ENCODE results near the gene MICAL2.
"Not testable (repeated sequence)": the region's sequence is repeated elsewhere in the genome, so short reads cannot be mapped to it uniquely, and the experiment has no call there.

MICAL2 gene

DNA sequence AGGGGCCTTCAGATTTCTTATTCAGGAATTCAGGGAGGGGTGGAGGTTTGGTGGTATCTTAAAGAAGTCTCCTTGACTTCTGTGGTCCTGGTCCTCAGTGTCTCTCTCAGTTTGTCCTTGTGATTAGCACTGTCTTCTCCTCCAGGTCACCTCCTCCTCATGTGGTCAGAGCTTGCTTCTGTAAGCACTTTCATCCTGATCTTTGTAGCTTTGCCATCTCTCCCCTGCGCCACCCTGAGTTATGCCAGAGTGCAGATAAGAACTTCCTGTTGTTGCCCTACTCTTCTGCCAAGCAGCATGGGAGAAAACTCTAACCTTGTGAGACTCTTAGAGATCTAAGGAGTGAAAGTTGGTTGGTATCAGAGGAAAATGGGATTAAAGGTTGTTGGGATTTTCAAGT, 30.9 kb downstream of the MICAL2 start:
- TF ChIP-seq, protein P1, sequence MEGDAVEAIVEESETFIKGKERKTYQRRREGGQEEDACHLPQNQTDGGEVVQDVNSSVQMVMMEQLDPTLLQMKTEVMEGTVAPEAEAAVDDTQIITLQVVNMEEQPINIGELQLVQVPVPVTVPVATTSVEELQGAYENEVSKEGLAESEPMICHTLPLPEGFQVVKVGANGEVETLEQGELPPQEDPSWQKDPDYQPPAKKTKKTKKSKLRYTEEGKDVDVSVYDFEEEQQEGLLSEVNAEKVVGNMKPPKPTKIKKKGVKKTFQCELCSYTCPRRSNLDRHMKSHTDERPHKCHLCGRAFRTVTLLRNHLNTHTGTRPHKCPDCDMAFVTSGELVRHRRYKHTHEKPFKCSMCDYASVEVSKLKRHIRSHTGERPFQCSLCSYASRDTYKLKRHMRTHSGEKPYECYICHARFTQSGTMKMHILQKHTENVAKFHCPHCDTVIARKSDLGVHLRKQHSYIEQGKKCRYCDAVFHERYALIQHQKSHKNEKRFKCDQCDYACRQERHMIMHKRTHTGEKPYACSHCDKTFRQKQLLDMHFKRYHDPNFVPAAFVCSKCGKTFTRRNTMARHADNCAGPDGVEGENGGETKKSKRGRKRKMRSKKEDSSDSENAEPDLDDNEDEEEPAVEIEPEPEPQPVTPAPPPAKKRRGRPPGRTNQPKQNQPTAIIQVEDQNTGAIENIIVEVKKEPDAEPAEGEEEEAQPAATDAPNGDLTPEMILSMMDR (conservative IDR thresholded peaks at IDR 0.05; ENCODE audit: low read depth, low read length), result no peak
- DNase-seq (ENCODE audit: low read depth), result no peak
- H3K4me3 ChIP-seq (ENCODE audit: low read length), result no peak overlapping the region

DNA sequence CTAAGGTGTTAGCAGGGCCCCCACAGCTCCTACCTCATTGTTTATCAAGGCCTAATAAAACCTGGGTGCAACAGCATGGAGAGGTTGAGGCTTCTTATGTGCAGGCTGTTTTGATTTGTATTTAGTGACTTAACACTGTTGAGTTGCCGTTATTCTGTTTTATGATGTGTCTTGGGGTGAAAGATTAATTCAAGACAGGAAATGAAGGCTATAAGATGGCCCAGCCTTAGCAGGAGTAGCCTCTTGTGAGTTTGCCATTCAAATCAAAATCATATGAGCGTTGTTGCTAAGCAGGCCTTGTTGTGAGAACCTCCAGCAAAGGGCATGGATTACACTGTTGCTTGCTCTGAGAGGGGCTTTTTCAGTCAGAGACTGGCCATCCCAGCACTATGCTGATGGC, 31.8 kb downstream of the MICAL2 start:
- H3K4me3 ChIP-seq (ENCODE audit: low read length), result no peak overlapping the region
- no peak for DNase-seq (ENCODE audit: low read depth)

DNA sequence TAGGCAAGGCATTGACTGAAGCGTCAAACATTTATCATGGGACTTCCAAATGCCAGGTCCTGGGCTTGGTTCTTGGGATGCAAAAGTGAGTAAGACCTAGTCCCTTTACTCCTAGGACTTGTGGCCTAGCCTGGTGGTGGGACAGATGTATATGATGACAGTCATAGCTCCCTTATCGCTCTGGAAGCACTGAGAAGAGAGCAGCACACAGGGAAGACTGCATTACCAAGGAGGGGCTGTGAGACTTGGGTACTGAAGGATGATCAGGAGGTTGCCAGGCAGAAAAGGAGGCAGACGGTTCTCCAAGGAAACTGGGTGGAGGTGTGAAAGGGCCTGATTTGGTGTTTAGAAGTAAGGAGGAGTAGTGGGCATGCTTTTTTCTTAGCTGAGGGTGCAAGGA, 32.5 kb downstream of the MICAL2 start:
- TF ChIP-seq, protein P1 (conservative IDR thresholded peaks at IDR 0.05; ENCODE audit: low read depth, low read length), result no peak
- no peak overlapping the region for H3K4me3 ChIP-seq (ENCODE audit: low read length)
- no peak for DNase-seq (ENCODE audit: low read depth)

More for the DNA sequence above, 31.8 kb downstream of the MICAL2 start:
- TF ChIP-seq, protein P1 (conservative IDR thresholded peaks at IDR 0.05; ENCODE audit: low read depth, low read length), result no peak

DNA sequence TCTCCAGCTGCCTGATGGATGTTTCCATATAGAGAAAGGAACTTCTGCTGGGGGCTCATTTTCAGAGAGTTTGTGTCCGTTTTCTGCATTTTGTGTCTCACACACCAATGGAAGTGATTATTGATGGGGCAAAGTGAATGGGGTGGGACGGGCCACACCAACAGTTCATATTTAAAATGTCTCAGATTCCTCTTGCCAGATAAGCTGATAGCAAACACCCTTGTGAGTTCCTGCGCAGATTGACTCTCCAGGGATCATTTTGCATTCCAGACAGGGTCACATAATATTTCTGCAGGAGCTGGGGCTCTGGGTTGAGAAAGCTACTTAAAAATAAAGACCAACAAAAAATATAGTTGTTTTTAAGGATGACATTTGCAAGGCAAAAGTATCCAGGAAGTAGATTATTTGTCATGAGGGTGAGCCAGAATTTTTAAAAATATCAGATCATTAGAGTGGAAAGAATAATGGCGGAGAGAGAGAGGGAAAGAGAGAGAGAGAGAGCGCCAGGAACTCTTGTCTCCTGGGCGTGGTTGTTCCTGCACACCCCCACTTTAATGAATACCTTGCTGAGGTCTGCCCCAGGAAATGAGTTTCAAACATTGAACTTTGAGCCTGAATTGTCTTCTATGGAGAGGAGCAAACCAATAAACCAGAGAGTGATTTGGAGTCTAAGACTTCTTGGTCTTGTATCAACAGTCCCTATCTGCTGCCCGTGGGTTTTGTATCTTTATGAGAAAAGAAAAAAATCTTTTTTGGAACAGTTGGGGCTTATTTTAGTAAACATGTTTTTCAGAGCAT, 33.3 kb downstream of the MICAL2 start:
- no peak for DNase-seq (ENCODE audit: low read depth)
- TF ChIP-seq, protein P1 (conservative IDR thresholded peaks at IDR 0.05; ENCODE audit: low read depth, low read length), result no peak

DNA sequence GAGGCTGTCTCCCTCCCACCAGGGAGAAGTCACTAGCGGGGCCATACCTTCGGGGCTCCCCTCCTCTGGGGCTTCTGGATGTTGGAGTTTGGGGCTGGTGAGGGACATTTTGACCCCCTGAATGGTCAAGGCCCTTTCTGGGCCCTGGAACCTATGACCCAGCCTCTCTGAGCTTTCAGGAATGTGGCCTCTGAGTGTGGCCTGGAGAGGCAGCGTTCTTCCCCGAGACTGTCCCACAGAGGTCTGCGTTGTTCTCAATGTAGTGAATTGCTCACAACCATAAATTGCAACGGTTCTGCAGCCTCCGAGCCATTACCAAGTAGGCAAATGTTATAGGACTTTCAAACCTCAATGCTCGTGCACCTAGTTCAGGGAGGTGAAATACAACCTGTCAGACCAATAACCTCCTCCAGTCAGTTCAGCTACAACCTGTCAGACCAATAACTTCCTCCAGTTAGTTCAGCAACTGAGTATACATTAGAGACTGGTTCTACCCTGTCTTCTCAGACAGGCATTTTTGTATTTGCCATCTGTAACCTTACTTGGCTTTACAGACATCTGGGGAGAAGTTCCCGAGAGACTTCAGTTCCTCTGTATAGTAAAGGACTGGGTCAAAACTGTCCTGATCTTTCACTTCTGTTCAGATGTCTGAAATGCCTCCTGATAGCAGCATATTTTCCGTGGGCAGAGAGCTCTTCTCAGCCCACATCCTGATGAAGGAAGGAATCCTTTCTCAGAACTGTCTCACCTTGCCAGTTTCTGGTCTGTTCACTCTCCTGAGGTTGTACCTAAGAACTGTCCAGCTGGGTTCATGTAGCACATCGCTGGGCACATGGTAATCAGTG, 34.2 kb downstream of the MICAL2 start:
- no peak for DNase-seq (ENCODE audit: low read depth)
- TF ChIP-seq, protein P1 (conservative IDR thresholded peaks at IDR 0.05; ENCODE audit: low read depth, low read length), result no peak
- no peak overlapping the region for H3K4me3 ChIP-seq (ENCODE audit: low read length)

More for the DNA sequence above, 33.3 kb downstream of the MICAL2 start:
- H3K4me3 ChIP-seq (ENCODE audit: low read length), result no peak overlapping the region

DNA sequence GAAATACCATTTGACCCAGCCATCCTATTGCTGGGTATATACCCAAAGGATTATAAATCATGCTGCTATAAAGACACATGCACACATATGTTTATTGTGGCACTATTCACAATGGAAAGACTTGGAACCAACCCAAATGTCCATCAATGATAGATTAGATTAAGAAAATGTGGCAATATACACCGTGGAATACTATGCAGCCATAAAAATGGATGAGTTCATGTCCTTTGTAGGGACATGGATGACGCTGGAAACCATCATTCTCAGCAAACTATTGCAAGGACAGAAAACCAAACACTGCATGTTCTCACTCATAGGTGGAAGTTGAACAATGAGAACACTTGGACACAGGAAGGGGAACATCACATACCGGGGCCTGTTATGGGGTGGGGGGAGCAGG, 36.3 kb downstream of the MICAL2 start:
- DNase-seq (ENCODE audit: low read depth); H3K4me3 ChIP-seq (ENCODE audit: low read length): not testable (repeated sequence)

DNA sequence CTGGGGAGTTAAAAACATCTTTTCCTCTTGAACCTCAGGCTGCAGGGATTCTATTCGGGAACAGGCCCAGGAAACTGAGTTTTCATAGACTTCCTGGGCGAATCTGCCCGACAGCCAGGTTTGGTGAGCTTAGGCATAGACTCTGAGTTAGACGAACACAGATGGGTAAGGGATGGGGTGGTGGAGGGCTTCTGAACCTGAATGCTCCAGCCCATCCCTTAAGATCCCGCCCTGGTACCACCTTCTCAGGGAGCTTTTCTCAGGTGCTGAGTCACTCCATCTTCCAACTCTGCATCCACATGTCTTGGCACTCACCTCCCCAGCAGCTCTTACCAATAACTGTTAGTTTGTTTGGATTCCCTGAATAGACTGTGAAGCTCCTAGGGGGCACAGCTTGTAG, 37.4 kb downstream of the MICAL2 start:
- DNase-seq (ENCODE audit: low read depth), result no peak
- H3K4me3 ChIP-seq (ENCODE audit: low read length), result no peak overlapping the region
- TF ChIP-seq, protein P1 (conservative IDR thresholded peaks at IDR 0.05; ENCODE audit: low read depth, low read length), result no peak

All from retinal pigment epithelial cell (primary cell).